HG03064 (cell line): ENCODE results near the gene PNPO.
A peak's percentile ranks its signal among the peaks of the same experiment; 100 is the strongest.

Source experiments
- ATAC-seq: cut with Tn5 transposase; IDR thresholded peaks from one replicate; pipeline ENCODE4 v1.9.1; 2021; ENCODE audit warnings: low read depth; ENCODE audit not compliant: unreplicated experiment

The PNPO gene

GRCh38 chr17:47941246-47942095 lies at the start of gene PNPO:
TSS of gene PNPO (plus strand) at chr17:47941571. CDS start at chr17:47941676, 105 bp downstream.
- ATAC-seq, result peak; percentile 87

- ATAC-seq, result no peak
These were observed 46.6 kb upstream of the PNPO start for GRCh38 chr17:47894498-47895346.

DNA sequence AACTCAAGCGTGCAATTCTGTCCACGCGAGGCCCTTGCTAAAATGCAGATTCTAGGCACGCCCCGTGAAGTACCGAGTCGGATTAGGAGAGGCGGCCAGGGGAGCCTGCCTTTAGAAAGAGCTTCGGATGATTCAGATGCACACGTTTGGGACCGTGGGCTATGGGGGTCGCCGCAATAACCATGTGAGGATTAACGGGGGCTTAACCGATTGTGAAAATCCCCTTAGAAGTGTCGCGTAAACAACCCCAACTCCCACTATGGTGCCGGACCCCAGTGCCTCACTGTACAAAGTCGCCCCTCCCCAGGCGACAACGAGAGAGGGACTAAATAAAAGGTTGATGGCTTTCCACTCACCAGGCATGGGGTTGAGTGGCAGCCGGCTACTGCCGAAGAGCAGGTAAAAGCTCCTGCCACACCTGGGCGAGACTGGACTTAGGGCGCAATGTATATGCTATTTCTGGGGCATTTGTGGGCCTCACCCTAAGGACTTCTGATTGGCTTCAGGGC lies 46.0 kb upstream of the PNPO start:
- no peak for ATAC-seq

GRCh38 chr17:47895856-47896671 lies 45.3 kb upstream of the PNPO start, which contains the start of gene SP2:
TSS of gene SP2 (plus strand) at chr17:47896236. CDS start at chr17:47896287, 51 bp downstream.
- peak; percentile 90 for ATAC-seq

- no peak for ATAC-seq
These were observed 44.5 kb upstream of the PNPO start for GRCh38 chr17:47896672-47897490.

- no peak for ATAC-seq
These were observed 43.8 kb upstream of the PNPO start for GRCh38 chr17:47897561-47897960.

- no peak for ATAC-seq
These were observed 43.1 kb upstream of the PNPO start for GRCh38 chr17:47898241-47898640.

- no peak for ATAC-seq
These were observed 41.7 kb upstream of the PNPO start for GRCh38 chr17:47899643-47900042.

GRCh38 chr17:47901423-47901822 lies 39.9 kb upstream of the PNPO start:
- ATAC-seq, result no peak

GRCh38 chr17:47902039-47902744 lies 39.2 kb upstream of the PNPO start:
- no peak for ATAC-seq

DNA sequence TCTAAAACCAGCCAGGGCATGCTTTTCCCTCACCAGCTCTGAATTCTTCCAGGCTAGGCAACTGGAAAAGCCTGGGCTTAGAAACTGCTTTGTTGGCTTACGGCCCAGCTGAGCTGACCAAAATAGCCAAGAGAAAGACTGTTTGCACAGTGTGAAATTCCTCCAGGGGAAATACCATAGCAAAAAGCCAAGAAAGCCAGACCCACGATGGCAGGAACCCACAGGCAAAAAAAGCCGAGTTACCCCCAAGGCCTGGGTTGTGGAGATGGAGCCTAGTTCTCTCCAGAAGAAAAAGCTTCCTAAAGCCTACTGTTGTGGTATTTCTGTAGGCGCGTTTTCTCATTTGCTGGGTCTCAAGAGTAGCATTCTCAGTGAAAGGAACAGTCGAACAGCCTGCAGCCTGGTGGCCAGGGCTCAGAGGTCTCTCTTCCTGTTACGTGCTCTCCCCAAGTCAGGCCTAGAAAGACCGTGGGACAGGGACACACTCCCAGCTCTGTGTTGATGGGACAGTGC lies 36.1 kb upstream of the PNPO start:
- no peak for ATAC-seq

DNA sequence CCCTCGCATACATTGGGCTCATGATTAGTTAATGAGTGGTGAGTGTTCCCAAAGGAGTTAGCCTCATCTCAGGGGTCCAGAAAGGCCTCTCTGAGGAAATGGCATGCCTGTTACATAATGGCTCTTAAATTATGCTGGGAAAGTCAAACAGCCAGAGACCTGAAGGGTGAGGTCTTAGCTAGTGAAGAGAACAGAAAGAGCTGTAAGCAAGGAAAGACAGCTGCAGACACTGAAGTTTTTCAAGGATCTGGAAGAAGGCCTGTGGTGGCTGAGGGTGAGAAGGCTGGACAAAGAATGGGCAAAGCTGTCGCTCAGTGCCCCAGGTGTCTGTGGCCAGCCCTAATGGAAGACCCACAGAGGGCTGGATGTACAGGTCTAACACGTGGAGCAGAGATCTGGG lies 34.9 kb upstream of the PNPO start:
- no peak for ATAC-seq

DNA sequence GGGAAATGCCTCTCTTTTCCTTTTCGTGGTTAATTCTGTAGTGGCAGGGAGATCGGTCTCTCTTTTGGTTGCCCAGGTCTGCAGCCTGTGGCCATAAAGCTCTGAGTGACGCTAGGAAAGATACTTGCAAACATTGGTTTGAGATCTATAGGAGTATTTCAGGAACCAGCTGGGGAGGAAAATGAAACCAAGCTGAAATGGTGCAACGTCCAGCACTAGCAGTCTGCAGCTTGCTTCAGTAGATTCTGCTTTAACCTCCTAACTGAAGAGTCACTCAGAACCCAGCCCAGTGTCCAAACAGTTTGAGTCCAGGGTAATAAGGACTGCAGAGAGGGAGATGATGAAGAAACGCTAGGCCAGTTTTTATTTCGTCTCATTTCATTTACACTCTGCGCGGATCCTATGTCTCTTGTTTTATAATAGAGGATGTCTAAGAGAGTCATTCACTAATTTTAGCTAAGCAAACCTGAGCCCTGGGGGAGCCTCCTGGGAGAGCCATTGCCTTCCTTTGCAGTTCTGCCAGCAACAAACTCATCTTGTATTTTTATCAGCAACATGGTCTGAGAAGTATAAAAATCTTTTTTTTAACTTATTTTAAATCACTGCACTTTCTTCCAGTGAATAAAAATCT lies 33.3 kb upstream of the PNPO start:
- no peak for ATAC-seq

DNA sequence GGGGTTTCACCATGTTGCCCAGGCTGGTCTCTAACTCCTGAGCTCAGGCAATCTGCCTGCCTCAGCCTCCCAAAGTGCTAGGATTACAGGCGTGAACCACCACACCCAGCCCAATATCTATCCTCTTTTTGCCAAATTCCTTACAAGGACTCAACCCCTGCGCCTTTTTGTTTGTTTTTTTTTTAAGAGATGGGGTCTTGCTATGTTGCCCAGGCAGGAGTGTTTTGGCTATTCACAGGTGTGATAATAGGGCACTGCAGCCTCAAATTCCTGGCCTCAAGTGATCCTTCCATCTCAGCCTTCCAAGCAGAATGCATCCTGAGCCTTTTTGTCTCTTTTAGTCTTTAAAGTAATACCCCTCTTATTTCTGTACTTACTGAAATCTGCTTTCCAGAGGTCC lies 28.3 kb upstream of the PNPO start:
- ATAC-seq, result no peak

GRCh38 chr17:47914306-47914948 lies 26.9 kb upstream of the PNPO start:
- ATAC-seq, result no peak

DNA sequence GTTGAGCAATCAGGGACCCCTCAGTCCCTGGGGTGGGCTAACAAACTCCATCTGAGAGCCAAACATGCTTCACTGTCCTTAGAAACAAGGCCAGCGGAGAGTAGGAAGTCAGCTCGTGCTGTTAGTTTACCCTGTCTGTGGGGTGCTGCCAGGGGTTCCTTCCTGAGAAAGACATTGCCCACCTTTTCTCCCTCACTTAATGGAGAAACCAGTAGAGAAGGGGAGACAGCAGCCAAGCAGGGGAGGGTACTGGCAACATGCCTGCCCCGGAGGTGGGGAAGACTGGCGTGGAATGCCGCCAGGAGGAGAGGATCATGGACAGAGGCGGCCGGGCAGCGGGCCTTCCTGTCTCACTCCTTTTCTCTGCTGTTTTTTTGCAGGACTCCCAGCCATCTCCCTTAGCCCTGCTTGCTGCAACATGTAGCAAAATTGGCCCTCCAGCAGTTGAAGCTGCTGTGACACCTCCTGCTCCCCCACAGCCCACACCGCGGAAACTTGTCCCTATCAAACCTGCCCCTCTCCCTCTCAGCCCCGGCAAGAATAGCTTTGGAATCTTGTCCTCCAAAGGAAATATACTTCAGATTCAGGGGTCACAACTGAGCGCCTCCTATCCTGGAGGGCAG lies 25.5 kb upstream of the PNPO start:
- no peak for ATAC-seq

DNA sequence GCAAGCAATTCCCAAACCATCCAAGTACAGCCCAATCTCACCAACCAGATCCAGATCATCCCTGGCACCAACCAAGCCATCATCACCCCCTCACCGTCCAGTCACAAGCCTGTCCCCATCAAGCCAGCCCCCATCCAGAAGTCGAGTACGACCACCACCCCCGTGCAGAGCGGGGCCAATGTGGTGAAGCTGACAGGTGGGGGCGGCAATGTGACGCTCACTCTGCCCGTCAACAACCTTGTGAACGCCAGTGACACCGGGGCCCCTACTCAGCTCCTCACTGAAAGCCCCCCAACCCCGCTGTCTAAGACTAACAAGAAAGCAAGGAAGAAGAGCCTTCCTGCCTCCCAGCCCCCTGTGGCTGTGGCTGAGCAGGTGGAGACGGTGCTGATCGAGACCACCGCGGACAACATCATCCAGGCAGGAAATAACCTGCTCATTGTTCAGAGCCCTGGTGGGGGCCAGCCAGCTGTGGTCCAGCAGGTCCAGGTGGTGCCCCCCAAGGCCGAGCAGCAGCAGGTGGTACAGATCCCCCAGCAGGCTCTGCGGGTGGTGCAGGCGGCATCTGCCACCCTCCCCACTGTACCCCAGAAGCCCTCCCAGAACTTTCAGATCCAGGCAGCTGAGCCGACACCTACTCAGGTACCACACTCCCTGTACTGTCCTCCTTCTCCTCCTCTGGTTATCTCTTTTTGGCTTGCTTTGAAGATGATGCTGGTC lies 24.7 kb upstream of the PNPO start:
- no peak for ATAC-seq
